ENCODE data around the gene KLRC2.
"Not testable (repeated sequence)": the region's sequence is repeated elsewhere in the genome, so short reads cannot be mapped to it uniquely, and the experiment has no call there.

KLRC2 gene

DNA sequence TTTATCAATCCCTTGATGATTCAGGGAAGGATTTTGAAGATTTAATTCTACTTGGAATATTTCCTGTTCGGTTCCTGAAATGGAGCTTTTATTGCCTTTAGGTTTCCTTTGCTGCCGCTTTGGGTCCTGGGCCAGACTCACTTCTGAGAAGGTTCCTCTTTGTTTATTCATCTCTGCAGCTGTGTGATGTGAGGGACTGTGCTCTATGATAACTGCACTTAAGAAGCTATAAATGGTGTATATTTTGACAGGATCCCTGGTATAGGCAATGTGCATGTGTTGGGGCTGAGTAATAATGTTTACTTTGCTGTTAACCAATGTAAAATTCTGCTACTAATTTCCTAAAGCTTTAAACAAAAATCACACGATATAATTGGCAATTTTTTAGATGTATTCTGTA lies at the start of gene KLRC2:
Gene KLRC2 (minus strand): TSS at position 195 of the 400 bp plus-strand sequence. CDS start 24 bp downstream, at position 171.
- DNase-seq = not testable (repeated sequence)

DNA sequence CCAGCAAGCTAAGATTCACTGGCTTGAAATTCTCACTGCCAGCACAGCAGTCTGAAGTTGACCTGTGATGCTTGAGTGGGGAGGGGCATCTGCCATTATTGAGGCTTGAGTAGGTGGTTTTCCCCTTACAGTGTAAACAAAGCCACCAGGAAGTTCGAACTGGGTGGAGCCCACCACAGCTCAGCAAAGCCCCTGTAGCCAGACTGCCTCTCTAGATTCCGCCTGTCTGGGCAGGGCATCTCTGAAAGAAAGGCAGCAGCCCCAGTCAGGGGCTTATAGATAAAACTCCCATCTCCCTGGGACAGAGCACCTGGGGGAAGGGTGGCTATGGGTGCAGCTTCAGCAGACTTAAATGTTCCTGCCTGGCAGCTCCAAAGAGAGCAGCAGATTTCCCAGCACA lies 46.1 kb upstream of the KLRC2 start:
- not testable (repeated sequence) for DNase-seq

DNA sequence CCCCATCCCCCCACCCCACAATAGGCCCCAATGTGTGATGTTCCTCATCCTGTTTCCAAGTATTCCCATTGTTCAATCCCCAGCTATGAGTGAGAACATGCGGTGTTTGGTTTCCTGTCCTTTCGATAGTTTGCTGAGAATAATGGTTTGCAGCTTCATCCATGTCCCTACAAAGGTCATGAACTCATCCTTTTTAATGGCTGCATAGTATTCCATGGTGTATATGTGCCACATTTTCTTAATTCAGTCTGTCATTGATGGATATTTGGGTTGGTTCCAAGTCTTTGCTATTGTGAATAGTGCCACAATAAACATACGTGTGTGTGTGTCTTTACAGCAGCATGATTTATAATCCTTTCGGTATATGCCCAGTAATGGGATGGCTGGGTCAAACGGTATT lies 37.0 kb upstream of the KLRC2 start:
- not testable (repeated sequence) for DNase-seq

DNA sequence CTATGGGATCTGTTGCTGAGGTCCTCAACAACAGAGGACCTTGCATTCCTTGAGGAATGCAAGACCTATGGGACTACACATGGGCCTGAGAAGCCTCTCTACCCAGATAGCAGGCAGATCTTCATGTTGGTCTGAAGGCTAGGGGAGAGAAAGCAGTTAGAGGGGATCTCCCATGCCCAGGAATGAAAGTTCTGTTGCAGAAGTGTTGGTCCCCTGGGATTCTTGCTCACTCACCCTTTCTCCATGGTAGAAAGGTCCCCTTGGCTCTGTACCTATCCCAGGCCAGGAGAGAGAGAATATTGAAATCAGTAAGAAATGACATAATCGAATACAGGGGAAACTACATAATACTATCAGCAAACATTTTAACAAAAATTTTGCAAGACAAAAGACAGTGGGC lies 33.9 kb upstream of the KLRC2 start:
- DNase-seq = no peak

DNA sequence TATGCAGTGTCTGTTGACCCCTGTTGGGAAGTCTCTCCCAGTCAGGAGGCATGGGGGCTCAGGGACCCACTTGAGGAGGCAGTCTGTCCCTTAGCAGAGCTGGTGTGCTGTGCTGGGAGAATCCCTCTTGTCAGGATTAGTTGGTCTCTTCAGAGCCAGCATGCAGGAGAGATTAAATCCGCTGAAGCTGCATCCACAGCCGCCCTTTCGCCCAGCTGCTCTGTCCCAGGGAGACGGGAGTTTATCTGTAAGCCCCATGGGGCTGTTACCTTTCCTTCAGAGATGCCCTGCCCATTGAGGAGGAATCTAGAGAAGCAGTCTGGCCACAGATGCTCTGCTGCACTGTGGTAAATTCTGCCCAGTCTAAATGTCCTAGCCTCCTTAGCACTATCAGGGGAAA lies 30.5 kb upstream of the KLRC2 start:
- no peak for DNase-seq

DNA sequence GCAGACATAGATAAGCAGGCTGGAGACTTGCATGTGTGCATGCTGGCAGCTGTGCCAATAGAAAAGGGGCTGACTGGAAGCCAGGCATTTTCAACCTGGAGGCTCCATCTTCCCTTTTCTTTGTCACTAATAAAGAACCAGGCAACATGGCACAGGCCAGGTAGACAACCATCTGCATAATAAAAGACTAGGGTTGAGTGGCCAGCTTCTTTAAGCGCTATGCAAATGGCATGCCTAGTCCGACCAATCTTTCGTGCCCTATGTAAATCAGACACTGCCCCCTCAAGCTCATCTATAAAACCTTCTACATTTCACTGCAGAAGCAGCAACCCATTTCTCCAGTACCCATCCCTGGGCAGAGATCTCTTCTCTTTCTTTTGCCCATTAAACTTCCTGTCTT lies 21.9 kb upstream of the KLRC2 start:
- DNase-seq = no peak

DNA sequence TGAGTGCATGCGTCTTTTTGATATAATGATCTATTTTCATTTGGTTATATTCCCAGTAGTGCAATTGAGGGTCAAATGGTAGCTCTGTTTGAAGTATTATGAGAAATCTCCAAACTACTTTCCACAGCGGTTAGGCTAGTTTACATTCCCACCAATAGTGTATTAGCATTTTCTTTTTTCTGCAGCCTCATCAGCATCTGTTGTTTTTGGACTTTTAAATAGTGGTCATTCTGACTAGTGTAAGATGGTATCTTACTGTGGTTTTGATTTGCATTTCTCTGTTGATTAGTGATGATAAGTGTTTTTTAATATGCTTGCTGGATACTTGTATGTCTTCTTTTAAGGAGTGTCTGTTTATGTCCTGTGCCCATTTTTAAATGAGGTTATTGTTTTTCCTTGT lies 21.0 kb upstream of the KLRC2 start:
- DNase-seq = no peak

DNA sequence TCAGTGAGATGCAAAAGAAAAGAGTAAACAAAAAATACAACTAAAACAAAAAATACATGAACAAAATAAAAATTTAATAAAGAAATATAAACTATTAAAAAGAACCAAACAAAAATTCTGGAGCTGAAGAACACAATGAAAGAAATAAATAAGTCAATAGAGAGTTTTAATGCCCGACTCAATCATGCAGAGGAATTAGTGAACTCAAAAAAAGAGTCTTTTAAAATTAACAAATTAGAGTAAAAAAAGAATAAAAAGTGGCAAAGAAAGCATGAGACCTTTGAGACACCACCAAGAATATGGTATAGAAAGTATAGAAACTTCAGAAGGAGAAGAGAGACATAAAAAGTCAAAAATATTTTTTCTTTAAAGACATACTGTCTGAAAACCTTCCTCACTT lies 20.0 kb upstream of the KLRC2 start:
- DNase-seq = no peak

DNA sequence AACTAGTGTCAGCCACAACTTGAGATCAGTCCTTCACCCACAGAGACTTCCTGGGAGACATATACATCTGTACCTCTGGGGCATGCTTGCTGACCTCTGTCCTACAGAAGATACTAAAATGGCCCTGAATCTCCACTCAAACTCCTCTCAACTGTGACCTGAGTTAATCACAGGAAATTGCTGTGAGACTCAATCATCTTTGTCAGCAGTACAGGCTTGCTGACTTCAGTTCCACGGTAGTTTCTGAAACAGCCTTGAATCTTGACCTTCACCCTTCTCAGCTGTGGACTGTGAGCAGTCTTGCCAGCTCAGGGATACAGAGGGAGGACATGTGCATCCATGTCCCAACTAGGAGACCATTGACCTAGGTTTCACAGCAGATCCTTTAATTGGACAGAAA lies 18.7 kb upstream of the KLRC2 start:
- DNase-seq = no peak

DNA sequence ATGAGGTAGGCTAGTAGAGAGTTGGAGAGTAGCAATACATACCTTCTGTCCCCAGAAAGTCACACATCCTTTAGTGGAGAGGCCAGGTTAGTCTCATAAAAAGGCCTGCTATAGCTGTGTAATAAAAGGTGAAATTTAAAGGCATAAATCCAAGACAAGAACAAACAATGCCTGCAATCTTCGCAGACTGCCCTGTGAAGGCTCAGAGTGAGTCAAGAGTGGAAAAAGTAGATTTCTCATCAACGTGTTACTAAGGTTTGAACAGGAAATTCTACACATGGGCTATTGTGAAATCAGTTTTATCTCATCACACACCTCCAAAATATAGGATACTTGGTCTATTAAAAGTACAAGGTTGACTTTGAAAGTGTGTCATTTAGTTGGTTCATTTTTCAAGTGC lies 17.3 kb upstream of the KLRC2 start, which contains the start of gene KLRC1:
Gene KLRC1 (minus strand): TSS at position 222 of the 400 bp plus-strand sequence. CDS start 2,221 bp downstream, outside the sequence.
- DNase-seq = no peak

DNA sequence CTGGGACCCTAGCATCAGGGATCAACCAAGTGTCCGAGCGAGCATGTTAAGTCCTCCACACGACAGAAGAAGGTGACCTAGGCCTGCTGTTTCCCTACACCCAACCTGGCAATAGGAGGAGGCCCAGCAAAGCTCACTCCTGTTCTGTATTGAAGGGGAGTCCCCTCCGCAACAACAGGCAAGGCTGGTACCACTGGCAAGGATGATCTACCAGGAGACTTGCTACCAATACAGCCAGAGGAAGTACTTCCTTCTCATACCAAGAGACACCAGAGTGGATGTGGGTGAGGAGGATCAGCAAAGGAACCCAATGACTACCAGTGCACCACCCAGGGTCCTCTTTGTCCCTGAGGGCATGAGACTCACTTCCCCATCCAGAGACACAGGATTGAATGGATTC lies 12.4 kb upstream of the KLRC2 start:
- no peak for DNase-seq

DNA sequence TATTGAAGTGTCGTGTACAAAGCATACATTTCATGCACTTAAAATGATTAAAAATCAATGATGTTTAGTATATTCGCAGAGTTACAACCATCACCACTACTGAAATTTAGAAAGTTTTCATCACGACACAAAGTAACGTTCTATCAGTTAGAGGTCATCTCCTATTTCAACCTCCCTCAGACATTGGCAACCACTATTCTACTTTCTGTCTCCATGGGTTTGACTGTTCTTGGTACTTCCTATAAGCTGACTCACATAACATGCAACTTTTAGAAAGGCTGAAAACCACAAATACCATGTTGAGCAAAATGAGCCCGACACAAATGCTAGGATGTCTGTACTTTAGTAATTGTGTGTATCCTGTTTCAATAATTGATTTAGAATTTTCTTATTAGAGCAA lies 10.2 kb upstream of the KLRC2 start:
- DNase-seq = not testable (repeated sequence)

DNA sequence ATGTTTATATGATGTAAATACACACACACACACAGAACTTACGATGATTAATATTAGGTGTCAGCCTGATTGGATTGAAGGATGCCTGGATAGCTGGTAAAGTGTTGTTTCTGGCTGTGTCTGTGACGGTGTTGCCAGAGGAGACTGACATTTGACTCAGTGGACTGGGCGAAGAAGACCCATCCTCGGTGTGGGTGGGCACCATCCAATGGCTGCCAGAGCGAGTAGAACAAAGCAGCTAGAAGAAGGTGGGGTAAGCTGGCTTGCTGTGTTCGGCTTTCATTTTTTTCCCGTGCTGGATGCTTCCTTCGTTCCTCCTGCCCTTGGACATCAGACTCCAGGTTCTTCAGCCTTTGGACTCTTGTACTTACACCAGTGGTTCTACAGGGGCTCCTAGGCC lies 5.3 kb upstream of the KLRC2 start:
- not testable (repeated sequence) for DNase-seq

DNA sequence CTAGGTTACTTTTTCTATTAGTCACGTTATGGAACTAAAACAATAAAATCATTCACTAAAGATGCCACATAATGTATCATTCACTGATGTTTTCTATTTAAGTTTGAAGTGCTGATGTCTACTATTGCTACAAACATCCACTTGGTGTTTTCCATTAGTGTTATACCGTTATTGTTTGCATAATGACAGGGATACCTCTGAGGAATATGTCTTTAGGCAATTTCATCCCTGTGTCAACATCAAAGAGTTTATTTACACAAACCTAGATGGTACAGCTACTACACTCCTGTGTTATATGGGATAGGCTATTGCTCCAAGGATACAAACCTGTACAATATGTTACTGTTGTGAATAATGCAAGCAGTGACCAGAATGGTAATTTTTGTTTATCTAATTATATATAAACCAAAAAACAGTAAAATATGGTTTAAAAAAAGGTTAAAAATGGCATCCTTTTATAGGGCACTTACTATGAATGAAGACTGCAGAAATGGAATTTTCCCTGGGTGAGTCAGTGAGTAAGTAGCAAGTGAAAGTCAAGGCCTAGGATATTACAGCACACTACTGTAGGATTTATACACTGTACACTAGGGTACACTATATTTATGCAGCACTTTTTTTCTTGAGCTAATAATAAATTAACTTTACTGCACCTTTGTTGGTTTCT lies 3.9 kb upstream of the KLRC2 start:
- DNase-seq = not testable (repeated sequence)

DNA sequence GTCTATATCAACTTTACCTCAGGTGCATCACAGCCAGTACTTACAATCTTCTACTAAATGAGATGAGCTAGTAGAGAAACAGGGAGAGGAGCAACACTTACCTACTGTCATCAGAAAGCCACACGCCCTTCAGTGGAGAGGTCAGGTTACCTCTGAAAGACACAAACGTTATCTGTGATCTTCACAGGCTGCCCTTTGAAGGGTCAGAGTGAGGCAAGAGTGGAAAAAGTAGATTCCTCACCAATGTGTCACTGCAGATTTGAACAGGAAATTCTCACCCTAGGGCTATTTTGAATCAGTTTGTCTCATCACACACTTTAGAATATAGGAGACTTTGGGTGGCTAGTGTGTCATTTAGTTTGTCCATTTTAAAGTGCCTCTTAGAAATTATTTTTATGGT lies 1.8 kb upstream of the KLRC2 start:
- DNase-seq = not testable (repeated sequence)

DNA sequence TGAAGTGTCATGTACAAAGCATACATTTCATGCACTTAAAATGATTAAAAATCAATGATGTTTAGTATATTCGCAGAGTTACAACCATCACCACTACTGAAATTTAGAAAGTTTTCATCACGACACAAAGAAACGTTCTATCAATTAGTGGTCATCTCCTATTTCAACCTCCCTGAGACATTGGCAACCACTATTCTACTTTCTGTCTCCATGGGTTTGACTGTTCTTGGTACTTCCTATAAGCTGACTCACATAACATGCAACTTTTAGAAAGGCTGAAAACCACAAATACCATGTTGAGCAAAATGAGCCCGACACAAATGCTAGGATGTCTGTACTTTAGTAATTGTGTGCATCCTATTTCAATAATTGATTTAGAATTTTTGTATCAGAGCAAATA lies 5.2 kb downstream of the KLRC2 start:
- DNase-seq = not testable (repeated sequence)

DNA sequence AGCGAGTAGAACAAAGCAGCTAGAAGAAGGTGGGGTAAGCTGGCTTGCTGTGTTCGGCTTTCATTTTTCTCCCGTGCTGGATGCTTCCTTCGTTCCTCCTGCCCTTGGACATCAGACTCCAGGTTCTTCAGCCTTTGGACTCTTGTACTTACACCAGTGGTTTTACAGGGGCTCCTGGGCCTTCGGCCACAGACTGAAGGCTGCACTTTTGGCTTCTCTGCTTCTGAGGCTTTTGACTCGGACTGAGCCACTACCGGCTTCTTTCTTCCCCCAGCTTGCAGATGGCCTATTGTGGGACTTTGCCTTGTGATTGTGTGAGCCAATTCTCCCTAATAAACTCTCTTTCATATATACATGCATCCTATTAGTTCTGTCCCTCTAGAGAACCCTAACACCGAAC lies 9.9 kb downstream of the KLRC2 start:
- not testable (repeated sequence) for DNase-seq

DNA sequence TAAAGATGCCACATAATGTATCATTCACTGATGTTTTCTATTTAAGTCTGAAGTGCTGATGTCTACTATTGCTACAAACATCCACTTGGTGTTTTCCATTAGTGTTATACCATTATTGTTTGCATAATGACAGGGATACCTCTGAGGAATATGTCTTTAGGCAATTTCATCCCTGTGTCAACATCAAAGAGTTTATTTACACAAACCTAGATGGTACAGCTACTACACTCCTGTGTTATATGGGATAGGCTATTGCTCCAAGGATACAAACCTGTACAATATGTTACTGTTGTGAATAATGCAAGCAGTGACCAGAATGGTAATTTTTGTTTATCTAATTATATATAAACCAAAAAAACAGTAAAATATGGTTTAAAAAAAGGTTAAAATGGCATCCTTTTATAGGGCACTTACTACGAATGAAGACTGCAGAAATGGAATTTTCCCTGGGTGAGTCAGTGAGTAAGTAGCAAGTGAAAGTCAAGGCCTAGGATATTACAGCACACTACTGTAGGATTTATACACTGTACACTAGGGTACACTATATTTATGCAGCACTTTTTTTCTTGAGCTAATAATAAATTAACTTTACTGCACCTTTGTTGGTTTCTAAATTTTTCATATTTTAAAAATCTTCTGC lies 11.4 kb downstream of the KLRC2 start:
- DNase-seq = not testable (repeated sequence)

DNA sequence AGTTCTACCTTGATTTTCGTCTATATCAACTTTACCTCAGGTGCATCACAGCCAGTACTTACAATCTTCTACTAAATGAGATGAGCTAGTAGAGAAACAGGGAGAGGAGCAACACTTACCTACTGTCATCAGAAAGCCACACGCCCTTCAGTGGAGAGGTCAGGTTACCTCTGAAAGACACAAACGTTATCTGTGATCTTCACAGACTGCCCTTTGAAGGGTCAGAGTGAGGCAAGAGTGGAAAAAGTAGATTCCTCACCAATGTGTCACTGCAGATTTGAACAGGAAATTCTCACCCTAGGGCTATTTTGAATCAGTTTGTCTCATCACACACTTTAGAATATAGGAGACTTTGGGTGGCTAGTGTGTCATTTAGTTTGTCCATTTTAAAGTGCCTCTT lies 13.7 kb downstream of the KLRC2 start:
- not testable (repeated sequence) for DNase-seq

DNA sequence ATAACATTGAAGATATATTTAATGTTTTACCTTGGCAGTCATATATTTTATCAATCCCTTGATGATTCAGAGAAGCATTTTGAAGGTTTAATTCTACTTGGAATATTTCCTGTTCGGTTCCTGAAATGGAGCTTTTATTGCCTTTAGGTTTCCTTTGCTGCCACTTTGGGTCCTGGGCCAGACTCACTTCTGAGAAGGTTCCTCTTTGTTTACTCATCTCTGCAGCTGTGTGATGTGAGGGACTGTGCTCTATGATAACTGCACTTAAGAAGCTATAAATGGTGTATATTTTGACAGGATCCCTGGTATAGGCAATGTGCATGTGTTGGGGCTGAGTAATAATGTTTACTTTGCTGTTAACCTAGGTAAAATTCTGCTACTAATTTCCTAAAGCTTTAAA lies 15.5 kb downstream of the KLRC2 start, which contains the start of gene KLRC3:
Gene KLRC3 (minus strand): TSS at position 262 of the 400 bp plus-strand sequence. CDS start 45 bp downstream, at position 217.
- not testable (repeated sequence) for DNase-seq

DNA sequence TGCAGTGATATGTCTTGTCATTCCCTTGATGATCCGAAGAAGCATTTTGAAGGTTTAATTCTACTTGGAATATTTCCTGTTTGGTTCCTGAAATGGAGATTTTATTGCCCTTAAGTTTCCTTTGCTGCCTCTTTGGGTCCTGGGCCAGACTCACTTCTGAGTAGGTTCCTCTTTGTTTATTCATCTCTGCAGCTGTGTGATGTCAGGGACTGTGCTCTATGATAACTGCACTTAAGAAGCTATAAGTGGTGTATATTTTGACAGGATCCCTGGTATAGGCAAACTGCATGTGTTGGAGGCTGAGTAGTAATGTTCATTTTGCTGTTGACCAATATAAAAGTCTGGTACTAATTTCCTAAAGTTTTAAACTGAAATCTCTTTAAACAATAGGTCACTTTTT lies 26.4 kb downstream of the KLRC2 start, which contains the start of gene KLRC4:
Gene KLRC4 (minus strand): TSS at position 366 of the 400 bp plus-strand sequence. CDS start 182 bp downstream, at position 184.
- DNase-seq = no peak

DNA sequence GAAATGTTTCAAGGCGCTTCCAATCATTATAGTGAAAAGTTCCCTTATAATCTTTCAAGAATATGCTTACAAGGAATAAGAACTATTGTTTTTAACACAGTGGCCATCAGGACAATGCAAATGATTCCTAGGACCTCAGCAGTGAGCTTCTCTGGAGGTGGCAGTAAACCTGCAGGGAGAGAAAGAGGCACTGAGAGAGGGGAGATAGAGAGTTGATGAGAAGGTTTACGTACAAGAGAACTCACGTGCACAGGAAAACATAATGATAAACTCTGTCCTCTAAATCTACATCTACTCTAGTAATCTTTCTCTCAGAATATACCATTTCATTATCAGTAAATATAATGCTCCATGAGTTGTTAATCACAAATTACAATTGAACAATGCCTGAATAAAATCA lies 27.0 kb downstream of the KLRC2 start:
- no peak for DNase-seq

DNA sequence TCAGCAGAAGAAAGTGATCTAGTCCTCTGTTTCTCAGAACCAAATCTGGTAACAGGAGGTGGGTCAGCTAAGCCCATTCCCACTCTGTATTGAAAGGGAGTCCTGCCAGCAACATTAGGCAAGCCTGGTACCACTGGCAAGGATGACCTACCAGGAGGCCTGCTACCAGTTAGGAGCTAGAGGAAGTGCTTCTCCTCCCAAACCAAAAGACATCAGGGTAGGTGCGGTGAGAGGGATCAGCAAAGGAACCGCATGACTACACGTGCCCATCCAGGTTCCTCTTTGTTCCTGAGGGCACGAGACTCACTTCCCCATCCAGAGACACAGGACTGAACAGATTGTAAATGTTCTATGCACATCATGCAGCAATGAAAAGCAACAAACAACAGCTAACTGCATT lies 29.1 kb downstream of the KLRC2 start:
- no peak for DNase-seq

DNA sequence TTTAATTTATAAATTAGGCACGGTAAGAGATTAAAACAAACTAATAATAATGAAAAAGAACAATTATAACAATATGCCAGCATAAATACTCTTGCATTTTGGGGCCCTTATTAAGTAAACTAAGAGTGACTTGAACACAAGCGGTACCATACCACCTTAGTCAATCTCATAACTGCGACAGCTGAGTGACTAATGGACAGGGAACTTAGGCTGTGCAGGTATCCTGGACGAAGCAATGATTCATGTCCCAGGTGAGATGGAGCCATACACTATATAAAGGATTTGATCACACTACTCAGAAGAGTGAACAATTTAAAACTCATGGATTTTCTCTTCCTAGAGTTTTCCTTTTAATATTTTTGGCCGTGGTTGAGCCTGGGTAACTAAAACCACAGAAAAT lies 30.5 kb downstream of the KLRC2 start:
- DNase-seq = no peak

Data from stimulated activated CD4-positive, alpha-beta T cell treated with anti-CD3 and anti-CD28 coated beads, Interleukin-15, amount 100 ng/mL, for 24 hours (primary cell).